ENCODE data around the gene LRRC4C. TPM values are rescaled to one million over a fixed set of nuclear protein-coding genes. Genes with fewer than 3 reads are reported as not detected.
"Not testable (repeated sequence)": the region's sequence is repeated elsewhere in the genome, so short reads cannot be mapped to it uniquely, and the experiment has no call there.

Gene LRRC4C
- total and polyA plus RNA-seq, 2 experiments from 2014 or later = 0.35 to 1.1 TPM

- not testable (repeated sequence) for H3K4me2 ChIP-seq; H3K79me2 ChIP-seq (replicated peaks; ENCODE audit: insufficient read depth); H3K4me1 ChIP-seq (ENCODE audit: insufficient read depth); H2AFZ ChIP-seq; H3K27ac Mint-ChIP-seq; H3K36me3 Mint-ChIP-seq (ENCODE audit: low read depth); ATAC-seq; H3K27me3 ChIP-seq (ENCODE audit: insufficient read depth); DNase-seq (ENCODE audit: low spot score); H4K20me1 ChIP-seq (replicated peaks; ENCODE audit: insufficient read depth); H3K4me1 Mint-ChIP-seq; H3K9me2 ChIP-seq (ENCODE audit: insufficient read depth); H3K27me3 Mint-ChIP-seq (ENCODE audit: insufficient read depth, low read depth, poor library complexity); H3K27ac ChIP-seq (ENCODE audit: low read depth); H3K4me3 ChIP-seq; H3K4me3 Mint-ChIP-seq; H3K36me3 ChIP-seq (ENCODE audit: insufficient read depth); H3K9me3 Mint-ChIP-seq; H3F3A ChIP-seq (replicated peaks; ENCODE audit: low read depth)
Observed at GRCh38 chr11:40522080-40522479, 937.4 kb downstream of the LRRC4C start.

- H3K4me3 Mint-ChIP-seq = no peak overlapping the region
- Histone ChIP-seq H3K79me2 (replicated peaks; ENCODE audit: insufficient read depth) (no peaks in the 10 kb centered on the region), H3K4me3 (no peak overlapping the region), H3K4me2 (no peak overlapping the region), H3K9me2 (ENCODE audit: insufficient read depth) (no peaks in the 10 kb centered on the region), H4K20me1 (replicated peaks; ENCODE audit: insufficient read depth) (no peaks in the 10 kb centered on the region), H2AFZ (no peak overlapping the region), H3K36me3 (ENCODE audit: insufficient read depth) (no peaks in the 10 kb centered on the region), H3K4me1 (ENCODE audit: insufficient read depth) (no peaks in the 10 kb centered on the region), H3K27ac (ENCODE audit: low read depth) (no peak overlapping the region), H3F3A (replicated peaks; ENCODE audit: low read depth) (no peaks in the 10 kb centered on the region), H3K27me3 (ENCODE audit: insufficient read depth) (no peaks in the 10 kb centered on the region)
- no peaks in the 10 kb centered on the region for H3K36me3 Mint-ChIP-seq (ENCODE audit: low read depth)
- no peaks in the 10 kb centered on the region for H3K27me3 Mint-ChIP-seq (ENCODE audit: insufficient read depth, low read depth, poor library complexity)
- TF ChIP-seq EZH2phosphoT487 (IDR thresholded peaks at IDR 0.05; ENCODE audit: unreplicated experiment) = no peak
- no peak for TF ChIP-seq CTCF (conservative IDR thresholded peaks at IDR 0.05; ENCODE audit: low read depth in 2 of 2)
- TF ChIP-seq CREB1 (CRISPR knock-in tag; IDR thresholded peaks at IDR 0.05; ENCODE audit: low read depth) = no peak
- no peak for TF ChIP-seq EZH2 (IDR thresholded peaks at IDR 0.05; ENCODE audit: low read depth, unreplicated experiment)
- TF ChIP-seq STAT1 (IDR thresholded peaks at IDR 0.05; ENCODE audit: unreplicated experiment) = no peak
- TF ChIP-seq ZNF114 (CRISPR knock-in tag; IDR thresholded peaks at IDR 0.05) = no peak
- no peak for TF ChIP-seq ZNF462 (CRISPR knock-in tag; IDR thresholded peaks at IDR 0.05)
- TF ChIP-seq JUNB (IDR thresholded peaks at IDR 0.05; ENCODE audit: unreplicated experiment) = no peak
- no peak for TF ChIP-seq POLR2AphosphoS5 (IDR thresholded peaks at IDR 0.05; ENCODE audit: low read depth)
- no peak for TF ChIP-seq ETS1 (IDR thresholded peaks at IDR 0.05)
- TF ChIP-seq ZNF331 (CRISPR knock-in tag; IDR thresholded peaks at IDR 0.05; ENCODE audit: low read depth) = no peak
- H3K9me3 Mint-ChIP-seq = peaks cover 5% of the 10 kb centered on the region; the same call in 2 of the 3 replicates
- DNase-seq (ENCODE audit: low spot score) (no peak), ATAC-seq (no peak)
- no peak overlapping the region for H3K27ac Mint-ChIP-seq
- H3K4me1 Mint-ChIP-seq = no peaks in the 10 kb centered on the region
Observed at GRCh38 chr11:40517122-40517521, 942.3 kb downstream of the LRRC4C start.

Data from GM23338 (cell line).